Anterior cingulate cortex (tissue), 58 donors: ENCODE data around the gene ZHX3.

ENCODE experiments used
- DNase-seq, 58 donors: peaks; one replicate each; lab custom pipeline; 2025; lab: John Stamatoyannopoulos, UW

ZHX3 gene

DNA sequence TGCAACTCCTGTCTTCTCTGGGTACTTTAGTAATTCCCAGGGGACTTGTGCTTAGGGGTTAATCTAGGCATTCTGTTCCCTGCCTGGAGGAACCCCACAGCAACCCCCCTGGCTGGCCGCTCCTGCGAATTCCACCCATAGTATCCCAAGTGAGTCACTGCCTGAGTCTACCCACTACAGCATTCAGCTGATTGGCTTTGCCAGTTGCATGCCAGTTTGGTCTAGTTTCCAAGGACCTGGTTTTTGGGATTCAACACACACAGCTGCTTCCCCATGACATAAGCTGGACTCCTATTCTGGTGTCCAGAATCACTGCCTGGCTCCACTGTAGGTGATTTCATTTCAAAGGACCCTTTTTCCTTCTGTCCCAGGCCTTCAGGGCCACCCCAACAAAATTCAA lies 139.9 kb downstream of the ZHX3 start:
- DNase-seq, result peak in 31 of 58 donors; percentile 11 to 79 (median 40)

DNA sequence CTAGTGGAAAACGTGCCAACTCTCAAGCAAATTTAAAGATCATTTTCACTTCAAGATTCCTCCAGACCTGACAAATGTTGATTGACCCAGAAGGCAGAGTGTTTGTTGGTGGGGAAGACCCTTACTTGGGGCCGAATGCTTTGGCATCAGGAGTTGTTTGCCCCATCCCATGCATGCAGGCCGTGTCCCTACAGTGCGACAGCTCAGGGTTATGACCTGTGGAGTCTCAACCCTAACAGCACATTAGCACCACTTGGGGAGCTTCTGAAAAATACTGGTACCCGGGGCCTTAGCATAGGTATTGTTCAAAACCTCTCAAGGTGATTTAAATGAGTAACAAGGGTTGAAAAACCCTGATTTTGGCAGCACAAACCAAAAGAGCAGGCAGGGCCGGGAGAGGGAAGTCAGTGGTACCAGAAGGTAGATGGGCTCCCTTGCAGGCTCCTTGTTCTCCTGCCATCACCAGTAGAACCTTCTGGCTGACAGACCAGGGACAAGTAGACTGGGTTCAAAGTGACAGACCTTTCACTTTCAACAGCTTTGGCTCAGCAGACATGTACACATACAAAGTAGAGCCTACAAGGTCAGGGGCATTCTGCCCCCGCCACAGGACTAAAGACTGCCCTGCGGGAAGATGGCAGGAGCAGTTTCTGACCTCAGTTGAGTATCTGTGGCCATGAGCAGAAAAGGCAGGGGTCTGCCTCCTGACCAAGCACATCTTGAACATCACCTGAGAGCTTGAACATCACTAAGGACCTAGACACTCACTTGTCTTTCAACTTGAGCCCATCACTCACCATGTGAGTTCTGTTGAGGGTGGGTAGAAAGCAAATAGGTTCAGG lies 140.6 kb downstream of the ZHX3 start:
- no peak for DNase-seq

DNA sequence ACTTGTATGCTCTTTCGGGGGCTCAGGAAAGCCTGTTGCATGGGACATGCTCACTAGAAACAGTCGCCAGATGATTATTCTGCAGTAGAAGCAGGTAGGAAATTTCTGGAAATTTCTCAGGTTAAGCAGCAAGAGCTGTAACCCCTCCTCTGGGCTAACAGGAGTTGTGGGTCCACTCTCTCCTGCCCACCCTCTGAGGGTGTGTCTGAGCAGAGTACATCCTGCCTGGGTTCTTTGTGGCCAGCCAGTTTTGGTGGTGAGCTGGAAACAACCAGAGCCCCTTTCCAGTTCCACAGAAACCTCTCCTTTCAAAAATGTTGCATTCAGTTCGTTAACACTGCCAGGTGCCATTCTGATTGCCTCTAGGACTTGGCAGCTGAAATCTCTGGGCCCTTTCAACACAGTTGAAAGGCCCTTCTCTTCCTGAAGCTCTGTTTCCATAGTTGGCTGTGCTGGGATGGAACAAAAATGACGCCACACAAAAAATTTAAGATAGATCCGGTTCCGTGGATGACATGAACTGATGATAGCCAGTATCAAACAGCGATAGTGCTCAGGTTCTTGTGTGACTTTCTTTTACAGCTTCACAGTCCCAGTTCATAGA lies 141.7 kb downstream of the ZHX3 start:
- DNase-seq, result peak in 8 of 58 donors; percentile 22 to 47 (median 36)

DNA sequence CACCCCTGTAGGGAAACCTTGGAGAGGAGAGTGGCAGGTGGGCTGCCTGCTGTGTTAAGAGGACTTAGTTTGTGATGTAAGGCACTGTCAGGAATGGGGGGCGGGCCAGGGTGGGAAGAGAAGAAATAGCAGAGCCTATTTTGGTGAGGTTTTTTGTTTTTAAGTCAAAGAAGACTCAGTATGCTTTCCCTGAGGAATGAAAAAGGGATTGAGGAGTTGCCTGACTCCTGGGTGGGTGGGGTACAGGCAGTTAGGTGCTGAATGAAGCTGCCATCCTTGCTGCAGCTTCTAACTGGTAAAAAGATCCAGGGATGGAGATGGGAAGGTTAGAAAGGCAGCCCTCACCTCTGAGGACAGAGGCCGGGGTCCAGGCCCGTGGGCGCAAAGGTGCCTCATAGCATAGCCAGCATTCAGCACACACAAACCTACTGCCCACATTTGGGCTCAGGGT lies 142.3 kb downstream of the ZHX3 start:
- no peak for DNase-seq

DNA sequence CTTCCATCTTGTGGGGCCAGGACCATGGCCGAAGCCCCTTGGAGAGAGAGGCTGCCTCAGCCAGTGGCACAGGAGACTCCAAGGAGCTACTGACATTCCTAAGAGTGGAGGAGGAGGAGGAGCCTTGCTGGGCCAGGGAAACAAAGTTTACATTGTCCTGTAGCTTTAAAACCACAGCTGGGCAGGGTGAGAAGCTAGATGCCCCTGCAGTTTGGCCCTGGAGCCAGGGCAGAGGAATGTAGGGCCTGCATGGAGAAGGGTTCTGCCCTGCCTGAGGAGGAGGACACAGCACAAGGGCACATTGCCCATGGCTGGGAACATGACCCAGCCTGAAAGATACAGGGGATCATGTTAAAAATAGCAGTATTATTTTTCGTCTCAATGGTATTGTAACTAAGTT lies 142.7 kb downstream of the ZHX3 start:
- DNase-seq, result no peak

DNA sequence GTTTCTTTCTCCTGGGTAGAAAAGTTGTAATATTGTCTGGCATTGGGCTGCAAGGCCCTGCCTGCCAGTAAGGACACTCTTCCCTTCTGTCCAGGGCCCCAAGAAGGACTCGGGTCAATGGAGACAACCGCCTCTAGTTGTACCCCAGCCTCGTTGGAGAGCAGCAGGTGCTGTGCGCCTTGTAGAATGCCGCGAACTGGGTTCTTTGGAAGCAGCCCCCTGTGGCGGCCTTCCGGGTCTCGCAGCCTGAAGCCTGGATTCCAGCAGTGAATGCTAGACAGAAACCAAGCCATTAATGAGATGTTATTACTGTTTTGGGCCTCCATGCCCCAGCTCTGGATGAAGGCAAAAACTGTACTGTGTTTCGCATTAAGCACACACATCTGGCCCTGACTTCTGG lies 143.2 kb downstream of the ZHX3 start:
- DNase-seq, result no peak

DNA sequence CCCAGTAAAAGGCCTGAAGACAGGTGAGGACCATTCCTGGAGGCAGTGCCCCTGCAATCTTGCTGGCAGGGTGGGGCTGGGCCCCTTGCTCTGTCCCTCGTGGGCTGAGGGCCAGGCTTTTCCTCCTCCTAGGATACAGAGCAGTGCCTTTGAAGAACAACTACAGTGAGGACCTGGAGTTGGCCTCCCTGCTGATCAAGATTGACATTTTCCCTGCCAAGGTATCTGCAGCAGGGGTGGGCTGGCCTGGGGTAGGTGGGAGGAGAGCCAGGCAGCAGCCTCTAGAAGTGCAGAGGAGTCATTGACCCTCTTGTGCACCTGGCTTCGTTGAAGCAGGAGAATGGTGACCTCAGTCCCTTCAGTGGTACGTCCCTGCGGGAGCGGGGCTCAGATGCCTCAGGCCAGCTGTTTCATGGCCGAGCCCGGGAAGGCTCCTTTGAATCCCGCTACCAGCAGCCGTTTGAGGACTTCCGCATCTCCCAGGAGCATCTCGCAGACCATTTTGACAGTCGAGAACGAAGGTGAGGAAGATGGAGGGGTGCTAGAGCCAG lies 143.7 kb downstream of the ZHX3 start:
- no peak for DNase-seq

DNA sequence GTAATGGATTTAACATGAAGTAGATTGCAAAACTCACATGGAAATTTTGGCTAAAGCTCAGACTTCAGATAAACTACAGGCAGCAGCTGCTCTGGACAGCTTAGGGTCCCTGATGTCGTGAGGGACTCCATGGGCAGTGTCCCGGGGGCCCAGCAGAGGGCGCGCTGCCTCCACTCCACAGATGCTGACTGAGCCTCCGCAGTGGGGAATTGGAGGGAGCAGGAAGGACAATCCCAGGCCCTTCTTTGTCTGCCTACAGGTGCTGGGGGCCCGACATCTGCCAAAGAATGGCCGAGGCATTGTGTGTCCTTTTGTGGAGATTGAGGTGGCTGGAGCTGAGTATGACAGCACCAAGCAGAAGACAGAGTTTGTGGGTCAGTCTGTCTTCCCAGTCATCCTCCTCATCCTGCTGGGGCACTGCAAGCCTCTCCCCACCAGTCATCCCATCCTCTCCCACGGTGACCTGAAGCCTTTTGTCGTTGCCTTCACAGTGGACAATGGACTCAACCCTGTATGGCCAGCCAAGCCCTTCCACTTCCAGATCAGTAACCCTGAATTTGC lies 144.3 kb downstream of the ZHX3 start:
- DNase-seq, result peak in 56 of 58 donors; percentile 36 to 92 (median 77)

DNA sequence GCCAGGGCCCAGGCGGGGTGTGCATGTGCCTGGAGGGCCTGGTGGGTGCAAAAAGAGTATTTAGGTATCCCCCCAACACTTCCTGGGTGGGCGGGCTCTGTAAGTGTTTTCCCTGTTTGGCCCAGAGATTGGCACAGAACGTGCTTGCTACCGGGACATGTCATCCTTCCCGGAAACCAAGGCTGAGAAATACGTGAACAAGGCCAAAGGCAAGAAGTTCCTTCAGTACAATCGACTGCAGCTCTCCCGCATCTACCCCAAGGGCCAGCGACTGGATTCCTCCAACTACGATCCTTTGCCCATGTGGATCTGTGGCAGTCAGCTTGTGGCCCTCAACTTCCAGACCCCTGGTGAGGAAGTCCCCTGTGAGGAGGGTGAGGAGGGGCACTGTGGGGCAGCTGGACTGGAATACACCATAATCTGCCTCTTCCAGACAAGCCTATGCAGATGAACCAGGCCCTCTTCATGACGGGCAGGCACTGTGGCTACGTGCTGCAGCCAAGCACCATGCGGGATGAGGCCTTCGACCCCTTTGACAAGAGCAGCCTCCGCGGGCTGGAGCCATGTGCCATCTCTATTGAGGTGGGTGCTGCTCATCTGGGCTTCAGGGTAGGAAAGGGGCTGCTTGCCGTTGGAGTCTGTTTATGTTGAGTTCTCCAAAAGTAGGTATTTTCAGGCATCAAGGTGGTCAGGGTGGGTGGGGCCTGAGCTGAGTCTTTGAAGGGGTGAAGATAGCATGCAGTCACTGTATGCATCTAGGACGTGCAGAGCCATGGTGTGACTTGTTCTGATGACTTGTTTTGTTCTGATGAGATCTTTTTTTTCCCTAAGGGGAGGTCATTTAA lies 145.0 kb downstream of the ZHX3 start:
- peak in 2 of 58 donors; percentile 23 to 30 for DNase-seq

DNA sequence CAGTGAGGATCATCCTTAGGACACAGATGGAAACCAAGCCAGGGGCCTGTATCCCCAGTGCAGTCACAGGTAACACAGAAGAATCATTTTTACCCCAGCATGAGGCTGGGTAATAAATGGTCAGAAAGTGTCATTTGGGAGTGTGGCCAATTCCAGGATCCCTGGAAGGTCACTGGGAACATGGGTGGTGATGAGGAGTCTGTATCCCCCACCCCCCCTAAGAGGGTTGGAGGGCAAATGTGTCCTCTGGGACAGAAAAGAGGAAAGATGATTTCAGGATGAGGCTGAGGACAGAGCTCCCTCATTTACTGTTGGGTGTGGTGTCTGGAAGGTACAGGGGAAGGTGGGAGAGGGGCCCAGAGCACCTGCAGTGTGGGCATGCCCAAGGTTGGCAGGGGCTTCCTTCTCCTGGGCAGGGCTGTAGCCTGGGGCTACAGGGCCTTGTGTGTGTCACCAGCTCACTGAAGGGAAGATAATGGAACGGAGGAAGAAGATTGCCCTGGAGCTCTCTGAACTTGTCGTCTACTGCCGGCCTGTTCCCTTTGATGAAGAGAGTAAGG lies 145.7 kb downstream of the ZHX3 start:
- no peak for DNase-seq

DNA sequence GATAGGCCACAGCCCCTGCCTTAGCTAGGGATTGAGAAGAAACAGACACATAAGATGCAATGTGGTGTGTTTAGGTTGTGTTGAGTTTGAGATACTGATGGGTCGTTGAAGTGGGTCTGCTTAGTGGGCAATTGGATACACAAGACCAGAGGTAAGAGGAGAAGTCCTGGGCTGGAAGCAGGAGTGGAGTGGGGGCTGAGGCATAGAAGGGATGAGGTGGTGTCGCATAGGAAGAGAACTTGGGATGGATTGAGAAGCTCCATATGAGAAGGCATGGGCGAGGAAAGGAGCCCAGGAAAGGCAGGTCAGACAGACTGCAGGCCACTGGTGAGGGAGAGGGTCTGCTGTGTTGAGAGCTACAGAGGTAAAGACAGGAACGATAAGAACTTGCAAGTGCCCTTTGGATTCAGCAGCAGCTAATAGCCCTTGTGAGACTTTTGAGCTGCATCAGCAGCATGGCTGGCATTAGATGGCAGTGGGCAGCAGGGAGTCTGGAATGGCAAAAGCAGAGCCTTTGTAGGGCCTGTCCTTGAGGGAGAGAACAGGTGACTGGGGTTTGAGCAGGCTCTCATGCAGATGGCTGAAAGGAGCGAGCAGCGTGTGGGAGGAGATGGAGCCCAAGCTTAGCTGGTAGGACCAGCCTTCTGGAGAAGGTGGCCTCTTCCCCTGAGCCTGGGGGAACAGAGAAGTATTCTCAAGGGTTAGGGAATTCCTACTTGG lies 147.0 kb downstream of the ZHX3 start:
- peak in 1 of 58 donors; percentile 39 for DNase-seq

DNA sequence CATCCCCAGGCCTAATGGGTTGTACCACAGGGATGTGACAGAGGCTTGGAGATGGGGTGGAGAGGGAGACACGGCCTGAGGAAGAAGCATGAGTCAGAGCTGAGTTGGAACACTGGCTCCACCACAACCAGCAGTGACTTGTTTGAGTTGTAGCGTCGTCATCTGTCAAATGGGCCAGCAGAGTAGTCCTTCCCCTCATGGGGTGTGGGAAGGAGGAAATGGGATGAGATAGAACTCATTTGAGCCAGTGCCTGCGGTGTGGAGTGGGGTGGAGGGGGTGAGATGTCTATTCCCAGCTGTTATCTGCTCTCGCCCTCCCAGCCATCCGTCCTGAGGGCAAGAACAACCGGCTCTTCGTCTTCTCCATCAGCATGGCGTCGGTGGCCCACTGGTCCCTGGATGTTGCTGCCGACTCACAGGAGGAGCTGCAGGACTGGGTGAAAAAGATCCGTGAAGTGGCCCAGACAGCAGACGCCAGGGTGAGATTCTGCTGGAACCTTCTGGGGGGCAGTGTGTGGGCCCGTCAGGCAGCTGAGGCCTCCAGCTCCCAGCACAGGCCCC lies 147.7 kb downstream of the ZHX3 start:
- DNase-seq, result no peak

DNA sequence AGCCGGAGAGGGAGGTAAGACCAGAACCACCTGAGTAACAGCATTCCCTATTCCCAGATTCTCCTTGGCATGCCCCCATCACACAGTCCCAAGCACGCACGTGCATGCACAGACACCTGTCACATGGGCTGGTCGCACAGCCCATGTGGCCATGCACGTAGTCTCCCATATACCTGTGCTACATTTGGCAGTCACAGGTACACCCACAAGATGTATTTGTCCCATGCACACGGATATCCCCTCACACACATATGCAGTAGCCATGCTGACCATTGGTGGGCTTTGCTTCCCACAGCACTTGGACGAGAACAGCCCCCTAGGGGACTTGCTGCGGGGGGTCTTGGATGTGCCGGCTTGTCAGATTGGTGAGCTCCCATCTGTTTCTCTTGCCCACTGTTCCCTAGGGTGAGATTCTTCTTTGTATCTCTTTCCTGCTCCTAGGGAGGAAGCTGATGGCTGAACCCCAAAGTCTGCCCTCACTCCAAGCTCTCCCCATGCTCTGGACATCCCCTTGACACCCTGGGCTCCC lies 148.3 kb downstream of the ZHX3 start:
- DNase-seq, result no peak

DNA sequence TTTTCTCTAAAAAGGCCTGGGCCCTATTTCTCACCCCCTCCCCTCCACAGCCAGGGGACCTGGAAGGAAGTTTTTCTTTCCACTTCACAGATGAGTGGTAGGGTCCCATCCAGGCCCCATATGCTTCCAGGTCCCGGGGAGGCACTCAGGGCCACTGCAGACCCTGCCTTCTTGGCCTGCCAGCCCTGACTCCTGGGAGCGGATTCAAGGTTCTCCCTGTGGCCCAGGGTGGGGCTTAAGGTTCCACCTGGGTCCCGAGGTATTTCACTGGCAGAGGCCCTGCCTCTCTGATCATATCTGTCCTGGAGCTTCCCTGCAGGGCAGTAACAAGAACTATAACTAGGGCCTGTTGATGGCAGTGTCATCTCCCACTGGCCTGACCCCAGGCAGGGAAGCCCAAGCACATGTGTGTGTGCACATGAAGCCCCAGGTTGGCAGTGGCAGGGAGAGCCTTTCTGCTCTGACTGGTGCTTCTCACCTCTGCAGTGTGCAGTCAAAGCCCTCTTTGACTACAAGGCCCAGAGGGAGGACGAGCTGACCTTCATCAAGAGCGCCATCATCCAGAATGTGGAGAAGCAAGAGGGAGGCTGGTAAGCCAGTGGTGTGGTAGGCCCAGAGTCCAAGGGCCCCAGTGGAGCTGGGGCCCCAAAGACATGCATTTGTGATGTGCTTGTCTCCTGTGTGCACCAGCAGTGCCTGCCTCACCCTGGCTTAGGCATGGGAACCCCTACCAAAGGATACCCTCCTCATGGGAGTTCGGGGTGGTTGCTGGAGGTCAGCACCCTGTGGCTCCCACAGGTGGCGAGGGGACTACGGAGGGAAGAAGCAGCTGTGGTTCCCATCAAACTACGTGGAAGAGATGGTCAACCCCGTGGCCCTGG lies 149.0 kb downstream of the ZHX3 start:
- no peak for DNase-seq

DNA sequence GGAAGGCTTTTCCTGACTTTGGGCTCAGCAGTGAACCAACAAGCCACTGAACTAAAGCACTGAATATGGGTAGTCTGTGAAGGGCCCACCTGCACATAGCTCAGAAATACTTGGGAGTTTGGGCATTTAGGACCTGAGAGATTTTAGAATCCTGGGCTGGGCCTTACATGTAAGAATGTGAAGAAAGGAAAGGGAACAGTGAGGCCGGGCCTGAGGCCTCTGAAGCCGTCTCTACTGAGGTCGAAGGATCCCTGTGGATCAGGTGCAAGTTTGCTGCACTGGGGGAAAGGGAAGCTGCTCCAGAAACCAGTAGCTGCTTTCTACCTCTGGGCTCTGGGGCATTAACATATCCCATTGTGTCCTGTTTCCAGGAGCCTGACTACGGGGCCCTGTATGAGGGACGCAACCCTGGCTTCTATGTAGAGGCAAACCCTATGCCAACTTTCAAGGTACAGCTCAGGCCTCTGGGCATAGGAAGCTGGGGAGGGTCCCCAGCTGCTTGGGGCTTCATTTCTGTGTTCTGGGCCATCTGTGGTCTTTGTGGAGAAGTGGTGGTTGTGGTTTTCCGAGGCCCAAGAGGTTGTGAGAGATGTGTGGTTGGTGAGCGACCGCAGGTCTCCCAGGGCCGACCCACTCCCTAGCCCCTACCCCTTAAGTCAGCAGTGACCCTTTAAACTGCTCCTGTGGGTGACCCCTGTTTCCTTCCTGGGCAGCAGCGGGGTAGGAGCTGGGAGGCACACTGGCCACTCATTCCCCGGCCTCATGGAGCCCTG lies 149.9 kb downstream of the ZHX3 start:
- DNase-seq, result no peak

DNA sequence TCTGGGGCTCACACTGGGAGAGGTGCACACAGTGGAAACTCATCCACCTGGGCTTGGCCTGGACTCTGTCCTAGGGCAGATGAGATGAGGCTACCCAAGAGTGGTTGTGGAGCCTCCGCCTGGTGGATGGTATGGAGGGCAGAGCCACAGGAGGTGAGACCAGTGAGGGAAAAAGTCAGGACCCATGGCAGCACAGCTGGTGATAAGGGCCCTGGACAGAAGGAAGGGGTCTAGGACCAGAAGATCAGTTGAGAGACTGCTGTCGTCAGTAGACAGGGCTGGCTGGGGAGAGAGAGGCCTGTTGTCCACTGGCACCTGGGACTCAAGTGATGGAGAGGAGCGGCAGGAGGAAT lies 150.4 kb downstream of the ZHX3 start:
- no peak for DNase-seq
